Progenitor cell of endocrine pancreas (in vitro differentiated cells): ENCODE results near the gene LIMD2. TPM values are rescaled to one million over a fixed set of nuclear protein-coding genes. Genes with fewer than 3 reads are reported as not detected.
A peak's percentile ranks its signal among the peaks of the same experiment; 100 is the strongest.

Experiments used
- DNase-seq: peaks from one replicate; pipeline ENCODE4 v3.0.0; 2021; ENCODE audit warnings: low spot score; ENCODE audit not compliant: unreplicated experiment
- H3K27ac Mint-ChIP-seq: 2 replicates; pipeline ENCODE4 v1.8.0; 2021; ENCODE audit warnings: mild to moderate bottlenecking, moderate library complexity, mixed read lengths
- H3K27me3 Mint-ChIP-seq: 2 replicates; pipeline ENCODE4 v1.8.0; 2021; ENCODE audit warnings: mixed read lengths
- H3K36me3 Mint-ChIP-seq: 2 replicates; pipeline ENCODE4 v1.8.0; 2022; ENCODE audit warnings: mixed read lengths; ENCODE audit not compliant: insufficient read depth
- H3K4me1 Mint-ChIP-seq: 2 replicates; pipeline ENCODE4 v1.8.0; 2021; ENCODE audit warnings: low read depth, mixed read lengths
- H3K4me3 Mint-ChIP-seq: 2 replicates; pipeline ENCODE4 v1.8.0; 2021; ENCODE audit warnings: low read depth, mild to moderate bottlenecking, moderate library complexity, mixed read lengths
- H3K9me3 Mint-ChIP-seq: 2 replicates; pipeline ENCODE4 v1.8.0; 2021; ENCODE audit warnings: low read depth, mixed read lengths
- CTCF ChIP-seq: fragments of 200-600 bp; sonication (generic); IDR thresholded peaks from one replicate; pipeline ENCODE4 v1.5.0; 2021; ENCODE audit warnings: antibody characterized with exemption, mild to moderate bottlenecking; ENCODE audit not compliant: unreplicated experiment
- total RNA-seq: library from RNA; stranded (reverse); gene quantifications from 2 replicates; pipeline ENCODE4 v1.2.1, GENCODE V29; 2021

The LIMD2 gene
- total RNA-seq, 1 donor from 2014 or later = 113 TPM

- H3K4me3 Mint-ChIP-seq = peak overlapping the region; percentile 65
- DNase-seq = no peak
- H3K36me3 Mint-ChIP-seq = peaks cover 7% of the 10 kb centered on the region
- H3K27ac Mint-ChIP-seq = peak overlapping the region; percentile 64
- no peaks in the 10 kb centered on the region for H3K9me3 Mint-ChIP-seq
- H3K4me1 Mint-ChIP-seq = peaks cover 11% of the 10 kb centered on the region
- no peaks in the 10 kb centered on the region for H3K27me3 Mint-ChIP-seq
- peak; percentile 44 for TF ChIP-seq CTCF
These were observed 867 bp upstream of the LIMD2 start for GRCh38 chr17:63700528-63701455.

- H3K4me1 Mint-ChIP-seq = peaks cover 11% of the 10 kb centered on the region
- DNase-seq = peak; percentile 29
- peak overlapping the region; percentile 77 for H3K4me3 Mint-ChIP-seq
- H3K36me3 Mint-ChIP-seq = peaks cover 4% of the 10 kb centered on the region
- peak overlapping the region; percentile 41 for H3K27ac Mint-ChIP-seq
- no peaks in the 10 kb centered on the region for H3K9me3 Mint-ChIP-seq
- no peak for TF ChIP-seq CTCF
- no peaks in the 10 kb centered on the region for H3K27me3 Mint-ChIP-seq
These were observed 863 bp downstream of the LIMD2 start for GRCh38 chr17:63698886-63699637.

- DNase-seq = no peak
- H3K36me3 Mint-ChIP-seq = peaks cover 2% of the 10 kb centered on the region
- no peak for TF ChIP-seq CTCF
- H3K27me3 Mint-ChIP-seq = no peaks in the 10 kb centered on the region
- H3K27ac Mint-ChIP-seq = no peak overlapping the region
- no peaks in the 10 kb centered on the region for H3K9me3 Mint-ChIP-seq
- H3K4me3 Mint-ChIP-seq = peak overlapping the region; percentile 77
- peaks cover 8% of the 10 kb centered on the region for H3K4me1 Mint-ChIP-seq
These were observed 1.5 kb downstream of the LIMD2 start for GRCh38 chr17:63698381-63698885.

- Mint-ChIP-seq H3K27ac (no peak overlapping the region), H3K36me3 (peaks cover 2% of the 10 kb centered on the region), H3K4me1 (peaks cover 5% of the 10 kb centered on the region), H3K27me3 (no peaks in the 10 kb centered on the region), H3K9me3 (no peaks in the 10 kb centered on the region), H3K4me3 (peak overlapping the region; percentile 56)
- peak; percentile 38 for TF ChIP-seq CTCF
- DNase-seq = no peak
These were observed 2.3 kb downstream of the LIMD2 start for GRCh38 chr17:63697341-63698286.
